Activated CD4-positive, alpha-beta T cell treated with anti-CD3 and anti-CD28 coated beads for 24 hours (primary cell): ENCODE measurements around the gene ATP8A1.

Source experiments
- DNase-seq, 2 donors: peaks; one replicate each; pipeline ENCODE4 v3.0.0-alpha.2; 2020; ENCODE audit warnings: low read depth in 2 of 2

Gene ATP8A1

GRCh38 chr4:42366959-42367358 lies 289.9 kb downstream of the ATP8A1 start:
- no peak for DNase-seq

DNA sequence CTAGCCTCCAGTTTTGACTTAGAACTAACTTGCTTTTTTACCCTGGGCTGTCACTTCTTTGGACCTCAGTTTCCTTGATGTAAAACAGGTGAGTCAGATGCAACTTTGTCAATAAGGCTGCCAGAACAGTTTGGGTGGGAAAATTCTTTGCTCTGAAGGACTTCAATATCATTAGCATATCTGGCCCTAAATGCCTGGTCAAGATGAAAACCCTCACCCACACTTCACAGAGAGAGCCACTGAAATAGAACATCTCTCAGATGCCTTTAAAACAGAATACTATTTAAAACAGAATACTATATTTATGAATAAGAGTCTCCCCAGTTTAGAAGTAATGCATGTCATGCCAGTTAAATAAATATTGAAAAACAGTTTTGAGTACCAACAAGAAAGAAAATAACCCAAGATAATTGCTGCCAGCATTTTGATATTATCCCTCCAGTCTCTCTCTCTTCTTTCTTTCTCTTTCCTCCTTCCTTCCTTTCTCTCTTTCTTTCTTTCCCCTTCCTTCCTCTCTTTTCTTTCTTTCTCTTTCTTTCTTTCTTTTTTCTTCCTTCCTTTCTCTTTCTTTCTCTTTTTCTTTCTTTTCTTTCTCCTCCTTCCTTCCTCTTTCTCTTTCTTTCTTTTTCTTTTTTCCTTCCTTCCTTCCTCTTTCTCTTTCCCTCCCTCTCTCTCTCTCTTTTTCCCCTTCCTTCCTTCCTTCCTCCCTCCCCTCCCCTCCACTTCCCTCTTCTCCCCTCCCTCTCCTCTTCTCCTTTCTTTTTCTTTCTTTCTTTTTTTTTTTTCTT lies 292.4 kb downstream of the ATP8A1 start:
- DNase-seq, result no peak

- DNase-seq, result no peak
These were observed 293.3 kb downstream of the ATP8A1 start for GRCh38 chr4:42363614-42364013.

- no peak for DNase-seq
These were observed 294.3 kb downstream of the ATP8A1 start for GRCh38 chr4:42362591-42362990.

DNA sequence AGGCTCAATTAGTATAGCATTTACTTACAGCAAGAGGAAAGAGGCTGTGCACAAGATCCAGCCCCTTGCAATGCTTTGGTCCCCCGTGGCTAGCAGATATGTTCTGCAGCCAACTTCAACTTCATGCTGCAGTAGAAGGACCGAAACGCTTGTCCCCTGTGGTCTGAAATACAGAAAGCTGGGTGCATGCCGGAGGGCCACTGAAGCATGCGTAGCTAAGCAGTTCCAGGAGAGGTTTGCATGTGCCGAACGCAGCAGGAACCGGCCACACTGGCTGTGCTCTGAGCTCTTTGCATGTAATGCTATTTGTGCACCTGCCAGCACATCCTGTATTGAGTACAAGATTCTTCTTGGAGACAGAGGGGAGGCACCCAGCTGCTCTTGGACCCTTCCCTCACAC lies 295.4 kb downstream of the ATP8A1 start:
- no peak for DNase-seq

DNA sequence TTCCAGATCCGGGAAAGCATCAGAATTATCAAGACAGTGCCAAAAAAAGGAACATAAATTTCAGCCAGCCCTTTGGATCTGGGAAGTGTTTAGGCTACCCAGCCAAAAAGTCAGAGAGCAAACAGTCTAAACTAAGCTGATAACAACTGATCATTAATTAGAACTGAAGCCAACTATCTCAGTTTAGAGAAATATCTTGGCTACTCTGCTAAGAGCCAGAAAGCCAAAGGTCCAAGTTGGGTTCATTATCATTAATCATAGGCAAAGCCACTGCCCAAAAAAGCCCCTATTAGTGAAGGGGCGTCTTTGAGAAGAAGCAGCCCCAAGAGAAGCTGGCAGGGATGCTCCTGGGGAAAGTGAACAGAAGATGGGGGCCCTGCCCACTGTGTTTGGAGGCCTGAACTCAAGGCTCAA lies 296.6 kb downstream of the ATP8A1 start:
- no peak for DNase-seq

- no peak for DNase-seq
These were observed 297.2 kb downstream of the ATP8A1 start for GRCh38 chr4:42359711-42360110.
